Endothelial cell of umbilical vein (primary cell): ENCODE data around the gene AP4S1. TPM values are rescaled to one million over a fixed set of nuclear protein-coding genes. Genes with fewer than 3 reads are reported as not detected.
"Not testable (repeated sequence)": the region's sequence is repeated elsewhere in the genome, so short reads cannot be mapped to it uniquely, and the experiment has no call there.

Source experiments
- BruUV-seq: library from RNA; stranded (reverse); fragments of 400-500 nt; replicated peaks from 2 replicates; lab custom pipeline; 2021; lab: Mats Ljungman, UMichigan
- CTCF ChIA-PET: fragments of 300-600, 350-600 bp; sonication (Branson Sonifier 250); formaldehyde crosslinking; loops from one replicate; lab custom pipeline; 2021; ENCODE audit warnings: antibody characterized with exemption, inconsistent platforms; lab: Charles Lee
- POLR2A ChIA-PET: fragments of 300-600, 350-600 bp; sonication (Branson Sonifier 250); formaldehyde crosslinking; loops from one replicate; lab custom pipeline; 2021; ENCODE audit warnings: antibody characterized with exemption, inconsistent platforms; lab: Charles Lee
- DNase-seq: peaks from one replicate; pipeline ENCODE4 v3.0.0-alpha.2; 2011; ENCODE audit warnings: low read depth, low spot score
- FAIRE-seq: peaks from 2 replicates; lab custom pipeline; 2011; peaks lifted over from hg19 to GRCh38; lab: Jason Lieb, UNC
- H2AFZ ChIP-seq: 2 replicates; pipeline ENCODE4 v1.6.0; 2012; ENCODE audit warnings: low read depth, low read length, control low read depth, inconsistent platforms
- H3K27ac ChIP-seq: 2 replicates; pipeline ENCODE4 v1.5.1; 2011; ENCODE audit warnings: low read depth, mild to moderate bottlenecking, control low read depth, low read length, moderate library complexity; ENCODE audit not compliant: insufficient read depth
- H3K27me3 ChIP-seq, 2 experiments: 2 replicates each; pipeline versions ENCODE4 v1.6.0 to v1.6.1; 2011; ENCODE audit warnings: low read length in 2 of 2, mixed read lengths in 1 of 2; ENCODE audit not compliant: control insufficient read depth in 2 of 2, insufficient read depth in 2 of 2
- H3K36me3 ChIP-seq, 2 experiments: 2 replicates in 1 of 2; 3 replicates in 1 of 2; pipeline ENCODE4 v1.5.1; 2011; ENCODE audit warnings: low read length in 2 of 2, mild to moderate bottlenecking in 1 of 2, moderate library complexity in 1 of 2; ENCODE audit not compliant: control insufficient read depth in 2 of 2, insufficient read depth in 2 of 2; ENCODE audit errors: extremely low read depth in 1 of 2
- H3K4me1 ChIP-seq: 3 replicates; pipeline ENCODE4 v1.5.1; 2011; ENCODE audit warnings: mild to moderate bottlenecking, low read length; ENCODE audit not compliant: control insufficient read depth, insufficient read depth; ENCODE audit errors: extremely low read depth
- H3K4me2 ChIP-seq: 2 replicates; pipeline ENCODE4 v1.6.1; 2011; ENCODE audit warnings: low read length, control low read depth, mixed read lengths; ENCODE audit not compliant: insufficient read depth
- H3K4me3 ChIP-seq, 3 experiments: fragments of 200-600 bp in 1 of 3; sonication (generic), shearing (Covaris generic) in 1 of 3; replicated peaks in 1 of 3; 2 replicates each; pipeline ENCODE4 v1.5.1; 2011 to 2016; ENCODE audit warnings: control low read depth in 3 of 3, low read length in 3 of 3, mild to moderate bottlenecking in 2 of 3, inconsistent platforms in 1 of 3, low read depth in 1 of 3, moderate library complexity in 1 of 3; ENCODE audit not compliant: insufficient read depth in 1 of 3
- H3K79me2 ChIP-seq: 2 replicates; pipeline ENCODE4 v1.6.0; 2012; ENCODE audit warnings: low read length, inconsistent platforms; ENCODE audit not compliant: control insufficient read depth, insufficient read depth
- H3K9ac ChIP-seq: replicated peaks from 2 replicates; pipeline ENCODE3; 2011; ENCODE audit warnings: low read length, control low read depth; ENCODE audit not compliant: insufficient read depth; ENCODE audit errors: extremely low read depth
- H3K9me1 ChIP-seq: replicated peaks from 3 replicates; pipeline ENCODE4 v1.6.0; 2011; ENCODE audit warnings: mild to moderate bottlenecking, low read length; ENCODE audit not compliant: control insufficient read depth, insufficient read depth; ENCODE audit errors: extremely low read depth
- H3K9me3 ChIP-seq: replicated peaks from 2 replicates; pipeline ENCODE4 v1.5.1; 2012; ENCODE audit warnings: low read length, inconsistent platforms; ENCODE audit not compliant: control insufficient read depth, insufficient read depth
- H4K20me1 ChIP-seq: replicated peaks from 2 replicates; pipeline ENCODE3; 2011; ENCODE audit warnings: mild to moderate bottlenecking, low read length; ENCODE audit not compliant: control insufficient read depth, insufficient read depth; ENCODE audit errors: extremely low read depth
- EZH2 ChIP-seq: IDR thresholded peaks from 2 replicates; pipeline ENCODE4 v1.6.1; 2012; ENCODE audit warnings: borderline replicate concordance, low read depth, mild to moderate bottlenecking, moderate library complexity, low read length, inconsistent platforms; ENCODE audit not compliant: severe bottlenecking
- FOS ChIP-seq: IDR thresholded peaks from 2 replicates; pipeline ENCODE4 v1.6.1; 2011; ENCODE audit warnings: mild to moderate bottlenecking, low read length, moderate library complexity, borderline replicate concordance; ENCODE audit not compliant: insufficient read depth
- GATA2 ChIP-seq: IDR thresholded peaks from 2 replicates; pipeline ENCODE4 v1.7.0; 2011; ENCODE audit warnings: low read depth, mild to moderate bottlenecking, moderate library complexity, mixed read lengths, low read length; ENCODE audit not compliant: insufficient read length, insufficient read depth
- JUN ChIP-seq: IDR thresholded peaks from 2 replicates; pipeline ENCODE4 v1.6.1; 2011; ENCODE audit warnings: borderline replicate concordance, low read depth; ENCODE audit not compliant: insufficient read length, insufficient read depth
- MYC ChIP-seq: IDR thresholded peaks from one replicate; pipeline ENCODE4 v1.6.1; 2011; ENCODE audit warnings: mild to moderate bottlenecking, low read depth, low read length
- POLR2A ChIP-seq: IDR thresholded peaks from 2 replicates; pipeline ENCODE4 v1.6.1; 2012; ENCODE audit warnings: low read depth, mild to moderate bottlenecking, control low read depth, low read length
- POLR2AphosphoS5 ChIP-seq: IDR thresholded peaks from 2 replicates; pipeline ENCODE4 v1.6.1; 2012; ENCODE audit warnings: low read depth, mild to moderate bottlenecking, control low read depth, low read length, moderate library complexity; ENCODE audit not compliant: insufficient read depth
- dilution Hi-C: fragments of 300-500 bp; cut with MboI; formaldehyde crosslinking; loops from one replicate; pipeline ENCODE4 v1.15.0; 2019; ENCODE audit warnings: low sequenced_read_pairs; ENCODE audit not compliant: extremely low pct_ligation_motif_present
- intact Hi-C: fragments of 100-400 bp; cut with micrococcal nuclease; formaldehyde crosslinking; loops from one replicate; pipeline ENCODE4 v1.10.0; 2022
- polyA plus RNA-seq, 4 experiments: library from polyadenylated mRNA; depleted of rRNA in 3 of 4; stranded (reverse) in 3 of 4; unstranded in 1 of 4; fragments of >200 nt; gene quantifications; 2 replicates each; pipeline versions ENCODE4 v1.2.1 to v1.2.3, GENCODE V29; 2011 to 2012; ENCODE audit warnings: missing spikeins in 1 of 4
- total RNA-seq: library from RNA; stranded (reverse); gene quantifications from 2 replicates; pipeline ENCODE4 v1.2.3, GENCODE V29; 2021
- TF ChIP-seq, protein P1 (sequence below), 2 donors: IDR thresholded peaks; 1 replicate in 1 of 2; 2 replicates in 1 of 2; pipeline ENCODE4 v1.5.1; 2011; ENCODE audit warnings: low read length in 2 of 2, mild to moderate bottlenecking in 2 of 2, moderate library complexity in 2 of 2, control low read depth in 1 of 2, inconsistent platforms in 1 of 2, low read depth in 1 of 2; ENCODE audit not compliant: insufficient read depth in 1 of 2; ENCODE audit errors: extremely low read depth in 1 of 2
- TF ChIP-seq, protein P2 (sequence below): IDR thresholded peaks from 2 replicates; pipeline ENCODE4 v1.6.1; 2011; ENCODE audit not compliant: insufficient read depth, insufficient read length

Gene AP4S1
- total and polyA plus RNA-seq, 2 donors (not counting 3 experiments of a cell fraction or from before 2014, with no cell fraction given) = 2.8 to 7.2 TPM

DNA sequence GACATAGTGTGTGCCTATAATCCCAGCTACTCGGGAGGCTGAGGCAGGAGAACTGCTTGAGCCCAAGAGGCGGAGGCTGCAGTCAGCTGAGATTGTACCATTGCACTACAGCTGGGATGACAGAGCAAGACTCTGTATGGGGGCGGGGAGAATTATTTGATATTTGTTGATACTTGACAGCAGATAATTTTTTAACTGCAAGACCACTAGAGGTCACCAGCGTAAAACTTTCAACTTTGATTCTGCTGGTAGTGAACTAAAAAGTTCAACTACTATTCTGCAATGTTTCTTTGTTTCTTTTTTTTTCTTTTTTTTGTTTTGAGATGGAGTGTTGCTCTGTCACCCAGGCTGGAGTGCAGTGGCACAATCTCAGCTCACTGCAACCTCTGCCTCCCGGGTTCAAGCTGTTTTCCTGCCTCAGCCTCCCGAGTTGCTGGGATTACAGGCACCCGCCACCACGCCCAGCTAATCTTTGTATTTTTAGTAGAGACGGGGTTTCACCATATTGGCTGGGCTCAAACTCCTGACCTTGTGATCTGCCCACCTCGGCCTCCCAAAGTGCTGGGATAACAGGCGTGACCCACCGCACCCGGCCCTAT, 45.2 kb upstream of the AP4S1 start:
- BruUV-seq, dilution Hi-C loops, H3K27me3 ChIP-seq, H3K4me3 ChIP-seq, POLR2A ChIA-PET, H3K36me3 ChIP-seq, H3K27ac ChIP-seq, H3K9ac ChIP-seq, H2AFZ ChIP-seq, H3K4me1 ChIP-seq, H3K4me2 ChIP-seq, H3K9me3 ChIP-seq, H3K9me1 ChIP-seq: not testable (repeated sequence)
- FAIRE-seq (peak; percentile 72), DNase-seq (peak; percentile 81)
- H4K20me1 ChIP-seq = peaks cover 15% of the 10 kb centered on the region
- intact Hi-C loops = loop anchor here (1.0 to 5.0 kb wide), 4 partner anchors 47 to 376 kb away; partner anchors contain the start of genes AP4S1 and STRN3
- TF ChIP-seq, protein P1, sequence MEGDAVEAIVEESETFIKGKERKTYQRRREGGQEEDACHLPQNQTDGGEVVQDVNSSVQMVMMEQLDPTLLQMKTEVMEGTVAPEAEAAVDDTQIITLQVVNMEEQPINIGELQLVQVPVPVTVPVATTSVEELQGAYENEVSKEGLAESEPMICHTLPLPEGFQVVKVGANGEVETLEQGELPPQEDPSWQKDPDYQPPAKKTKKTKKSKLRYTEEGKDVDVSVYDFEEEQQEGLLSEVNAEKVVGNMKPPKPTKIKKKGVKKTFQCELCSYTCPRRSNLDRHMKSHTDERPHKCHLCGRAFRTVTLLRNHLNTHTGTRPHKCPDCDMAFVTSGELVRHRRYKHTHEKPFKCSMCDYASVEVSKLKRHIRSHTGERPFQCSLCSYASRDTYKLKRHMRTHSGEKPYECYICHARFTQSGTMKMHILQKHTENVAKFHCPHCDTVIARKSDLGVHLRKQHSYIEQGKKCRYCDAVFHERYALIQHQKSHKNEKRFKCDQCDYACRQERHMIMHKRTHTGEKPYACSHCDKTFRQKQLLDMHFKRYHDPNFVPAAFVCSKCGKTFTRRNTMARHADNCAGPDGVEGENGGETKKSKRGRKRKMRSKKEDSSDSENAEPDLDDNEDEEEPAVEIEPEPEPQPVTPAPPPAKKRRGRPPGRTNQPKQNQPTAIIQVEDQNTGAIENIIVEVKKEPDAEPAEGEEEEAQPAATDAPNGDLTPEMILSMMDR (IDR thresholded peaks at IDR 0.05; ENCODE audit: extremely low read depth in 1 of 2, insufficient read depth in 1 of 2, low read depth in 1 of 2, low read length in 2 of 2) = peak; percentile 39 to 49
- CTCF ChIA-PET = interaction anchor here (0.9 to 5.5 kb wide), 16 partner anchors 15 to 377 kb away, joined by 3 to 28 read pairs (median 4); partner anchors contain the start of gene STRN3
- peaks cover 73% of the 10 kb centered on the region for H3K79me2 ChIP-seq

DNA sequence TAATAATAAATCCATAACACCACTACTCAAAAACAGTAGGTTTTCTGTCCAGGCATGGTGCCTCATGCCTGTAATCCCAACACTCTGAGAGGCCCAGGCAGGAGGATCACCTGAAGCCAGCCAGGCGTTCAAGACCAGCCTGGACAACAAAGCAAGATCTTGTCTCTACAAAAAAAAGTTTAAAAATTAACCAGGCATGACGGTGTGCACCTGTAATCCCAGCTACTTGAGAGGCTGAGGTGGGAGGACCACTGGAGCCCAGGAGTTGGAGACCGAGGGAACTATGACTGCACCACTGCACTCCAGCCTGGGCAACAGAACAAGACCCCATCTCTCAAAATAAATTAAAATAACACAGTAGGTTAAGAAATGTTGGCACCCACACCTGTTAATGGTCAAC, 44.5 kb upstream of the AP4S1 start:
- no peaks in the 10 kb centered on the region for H3K27me3 ChIP-seq
- dilution Hi-C loops = no loop called here
- TF ChIP-seq JUN (no peak), GATA2 (no peak), MYC (no peak), EZH2 (no peak), POLR2A (no peak), POLR2AphosphoS5 (no peak), FOS (no peak)
- TF ChIP-seq, protein P1 (IDR thresholded peaks at IDR 0.05; ENCODE audit: extremely low read depth in 1 of 2, insufficient read depth in 1 of 2, low read depth in 1 of 2, low read length in 2 of 2) = no peak
- TF ChIP-seq, protein P2, sequence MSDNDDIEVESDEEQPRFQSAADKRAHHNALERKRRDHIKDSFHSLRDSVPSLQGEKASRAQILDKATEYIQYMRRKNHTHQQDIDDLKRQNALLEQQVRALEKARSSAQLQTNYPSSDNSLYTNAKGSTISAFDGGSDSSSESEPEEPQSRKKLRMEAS = no peak

More for the DNA sequence above, 44.5 kb upstream of the AP4S1 start:
- no TSS peak for BruUV-seq
- peaks cover 73% of the 10 kb centered on the region for H3K79me2 ChIP-seq
- no peak overlapping the region for H3K9ac ChIP-seq
- H3K4me2 ChIP-seq = no peak overlapping the region
- ChIA-PET POLR2A (no interaction called here), CTCF (interaction anchor here (0.9 to 5.5 kb wide), 15 partner anchors 14 to 363 kb away, joined by 3 to 28 read pairs (median 4); partner anchors contain the start of gene STRN3)
- no peaks in the 10 kb centered on the region for H3K9me3 ChIP-seq
- H3K4me3 ChIP-seq = no peak overlapping the region
- DNase-seq (no peak), FAIRE-seq (no peak)
- no peaks in the 10 kb centered on the region for H3K9me1 ChIP-seq
- H4K20me1 ChIP-seq = peaks cover 20% of the 10 kb centered on the region
- H3K4me1 ChIP-seq = no peaks in the 10 kb centered on the region
- H3K36me3 ChIP-seq = no peaks in the 10 kb centered on the region
- no peak overlapping the region for H3K27ac ChIP-seq
- intact Hi-C loops = loop anchor here (1.0 to 5.0 kb wide), 4 partner anchors 46 to 375 kb away; partner anchors contain the start of genes AP4S1 and STRN3
- no peak overlapping the region for H2AFZ ChIP-seq
